ENCODE measurements around the gene MZT2B.
"Not testable (repeated sequence)": the region's sequence is repeated elsewhere in the genome, so short reads cannot be mapped to it uniquely, and the experiment has no call there.

Gene MZT2B

GRCh38 chr2:130152816-130153595 lies 29.1 kb upstream of the MZT2B start:
- DNase-seq, result no peak

GRCh38 chr2:130153721-130154422 lies 28.2 kb upstream of the MZT2B start:
- not testable (repeated sequence) for DNase-seq

- not testable (repeated sequence) for DNase-seq
Measured at GRCh38 chr2:130154423-130154770, 27.7 kb upstream of the MZT2B start.

- DNase-seq, result no peak
Measured at GRCh38 chr2:130154773-130155765, 27.0 kb upstream of the MZT2B start.

- peak in 1 of 3 experiments; percentile 12 for DNase-seq
Measured at GRCh38 chr2:130155956-130156623, 26.0 kb upstream of the MZT2B start.

GRCh38 chr2:130156624-130157004 lies 25.4 kb upstream of the MZT2B start:
- no peak for DNase-seq

- DNase-seq, result not testable (repeated sequence)
Measured at GRCh38 chr2:130157354-130157753, 24.7 kb upstream of the MZT2B start.

- not testable (repeated sequence) for DNase-seq
Measured at GRCh38 chr2:130157825-130158514, 24.1 kb upstream of the MZT2B start.

GRCh38 chr2:130158631-130159030 lies 23.4 kb upstream of the MZT2B start:
- no peak for DNase-seq

GRCh38 chr2:130159376-130159775 lies 22.7 kb upstream of the MZT2B start:
- DNase-seq, result not testable (repeated sequence)

GRCh38 chr2:130160131-130160530 lies 21.9 kb upstream of the MZT2B start:
- no peak for DNase-seq

GRCh38 chr2:130160838-130161705 lies 21.0 kb upstream of the MZT2B start:
- DNase-seq, result not testable (repeated sequence)

- not testable (repeated sequence) for DNase-seq
Measured at GRCh38 chr2:130162486-130162885, 19.6 kb upstream of the MZT2B start.

- DNase-seq, result no peak
Measured at GRCh38 chr2:130162968-130163367, 19.1 kb upstream of the MZT2B start.

GRCh38 chr2:130165293-130166016 lies 16.6 kb upstream of the MZT2B start:
- DNase-seq, result no peak

GRCh38 chr2:130166611-130167010 lies 15.5 kb upstream of the MZT2B start:
- not testable (repeated sequence) for DNase-seq

- DNase-seq, result not testable (repeated sequence)
Measured at GRCh38 chr2:130169163-130169562, 12.9 kb upstream of the MZT2B start.

- DNase-seq, result no peak
Measured at GRCh38 chr2:130169896-130170295, 12.2 kb upstream of the MZT2B start.

- DNase-seq, result not testable (repeated sequence)
Measured at GRCh38 chr2:130174866-130175265, 7.2 kb upstream of the MZT2B start.
